Measurements from ENCODE around the gene STEAP1B. TPM values are rescaled to one million over a fixed set of nuclear protein-coding genes. Genes with fewer than 3 reads are reported as not detected.

STEAP1B gene
- total RNA-seq, 1 donor, result 31.8 TPM

DNA sequence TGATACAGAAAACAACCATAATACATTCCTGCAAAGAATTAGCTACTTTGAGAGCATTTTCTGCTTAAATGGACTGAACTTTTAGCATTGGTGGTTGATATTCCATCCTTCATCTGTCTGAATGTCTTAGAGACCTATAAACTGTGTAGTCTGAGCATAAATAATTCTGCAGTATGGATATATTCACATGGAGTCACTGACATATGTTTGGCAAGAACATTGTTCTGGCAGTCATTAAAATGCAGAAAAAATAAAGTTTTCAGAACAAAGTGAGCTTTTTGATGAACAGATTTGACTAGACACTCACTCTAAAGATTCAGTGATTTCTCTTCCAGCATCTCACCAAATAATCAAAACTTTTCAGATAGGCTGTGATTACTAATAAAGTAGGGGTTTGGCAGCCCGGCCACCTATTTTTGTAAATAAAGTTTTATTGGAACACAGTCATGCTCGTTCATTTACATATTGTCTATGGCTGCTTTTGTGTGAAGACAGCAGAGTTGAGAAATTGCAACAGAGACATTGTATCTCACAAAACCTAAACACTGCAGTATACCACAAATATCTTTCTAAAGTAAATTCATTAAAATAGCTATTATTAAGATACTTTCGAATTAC is 98.9 kb downstream of the STEAP1B start:
- TF ChIP-seq, protein P1, sequence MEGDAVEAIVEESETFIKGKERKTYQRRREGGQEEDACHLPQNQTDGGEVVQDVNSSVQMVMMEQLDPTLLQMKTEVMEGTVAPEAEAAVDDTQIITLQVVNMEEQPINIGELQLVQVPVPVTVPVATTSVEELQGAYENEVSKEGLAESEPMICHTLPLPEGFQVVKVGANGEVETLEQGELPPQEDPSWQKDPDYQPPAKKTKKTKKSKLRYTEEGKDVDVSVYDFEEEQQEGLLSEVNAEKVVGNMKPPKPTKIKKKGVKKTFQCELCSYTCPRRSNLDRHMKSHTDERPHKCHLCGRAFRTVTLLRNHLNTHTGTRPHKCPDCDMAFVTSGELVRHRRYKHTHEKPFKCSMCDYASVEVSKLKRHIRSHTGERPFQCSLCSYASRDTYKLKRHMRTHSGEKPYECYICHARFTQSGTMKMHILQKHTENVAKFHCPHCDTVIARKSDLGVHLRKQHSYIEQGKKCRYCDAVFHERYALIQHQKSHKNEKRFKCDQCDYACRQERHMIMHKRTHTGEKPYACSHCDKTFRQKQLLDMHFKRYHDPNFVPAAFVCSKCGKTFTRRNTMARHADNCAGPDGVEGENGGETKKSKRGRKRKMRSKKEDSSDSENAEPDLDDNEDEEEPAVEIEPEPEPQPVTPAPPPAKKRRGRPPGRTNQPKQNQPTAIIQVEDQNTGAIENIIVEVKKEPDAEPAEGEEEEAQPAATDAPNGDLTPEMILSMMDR (IDR thresholded peaks at IDR 0.05; ENCODE audit: extremely low read depth, low read depth, low read length), result no peak
- no peak for DNase-seq (ENCODE audit: insufficient read length, low spot score, missing footprints)

DNA sequence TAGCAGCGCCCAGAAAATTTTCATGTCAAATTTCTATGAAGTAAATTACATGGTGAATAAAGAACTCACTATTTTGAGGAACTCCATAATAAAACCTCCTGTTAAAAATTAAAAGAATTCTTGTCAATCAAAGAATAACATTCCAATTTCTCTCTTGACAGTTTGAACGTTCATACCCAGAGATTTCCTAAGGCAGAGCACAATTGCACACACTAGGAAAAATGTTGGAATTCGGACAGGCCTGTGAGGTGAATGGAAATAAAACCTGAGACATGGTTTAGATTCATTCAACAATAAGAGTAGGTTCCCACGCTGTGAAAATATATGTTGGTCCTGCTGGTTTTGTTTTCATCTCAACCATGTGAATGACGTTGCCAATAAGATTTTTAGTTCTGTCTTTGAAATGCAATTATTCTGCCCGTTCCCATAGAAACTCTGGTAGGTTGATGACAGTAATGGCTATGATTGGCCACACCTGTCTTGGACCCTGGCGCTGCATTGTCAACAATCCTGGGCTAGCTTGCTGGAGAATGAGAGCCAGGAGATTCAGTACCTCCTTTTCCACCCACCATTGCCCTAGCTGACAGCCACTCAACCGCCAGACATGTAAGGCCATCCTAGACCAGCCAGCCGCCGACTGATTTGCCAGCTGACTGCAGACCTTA is 99.7 kb downstream of the STEAP1B start:
- Histone ChIP-seq H3K27me3 (ENCODE audit: insufficient read depth, low read length) (no peaks in the 10 kb centered on the region), H3K36me3 (ENCODE audit: insufficient read depth, low read length) (no peaks in the 10 kb centered on the region), H3K9me3 (ENCODE audit: low read depth, low read length) (no peaks in the 10 kb centered on the region), H4K20me1 (ENCODE audit: insufficient read depth, low read length) (no peaks in the 10 kb centered on the region), H2AFZ (ENCODE audit: low read length) (no peak overlapping the region), H3K4me2 (ENCODE audit: insufficient read depth, low read length) (no peak overlapping the region), H3K79me2 (ENCODE audit: insufficient read depth, low read length) (no peaks in the 10 kb centered on the region), H3K4me1 (ENCODE audit: insufficient read depth, low read length) (peaks cover 12% of the 10 kb centered on the region), H3K27ac (ENCODE audit: low read depth, low read length) (no peak overlapping the region), H3K4me3 (ENCODE audit: insufficient read depth, low read length) (no peak overlapping the region)
- TF ChIP-seq, protein P1 (IDR thresholded peaks at IDR 0.05; ENCODE audit: extremely low read depth, low read depth, low read length), result no peak
- no peak for DNase-seq (ENCODE audit: insufficient read length, low spot score, missing footprints)

More for the DNA sequence above, 98.9 kb downstream of the STEAP1B start:
- Histone ChIP-seq H3K4me3 (ENCODE audit: insufficient read depth, low read length) (no peak overlapping the region), H2AFZ (ENCODE audit: low read length) (no peak overlapping the region), H3K79me2 (ENCODE audit: insufficient read depth, low read length) (no peaks in the 10 kb centered on the region), H3K27me3 (ENCODE audit: insufficient read depth, low read length) (no peaks in the 10 kb centered on the region), H3K4me2 (ENCODE audit: insufficient read depth, low read length) (no peak overlapping the region), H3K27ac (ENCODE audit: low read depth, low read length) (no peak overlapping the region), H3K9me3 (ENCODE audit: low read depth, low read length) (no peaks in the 10 kb centered on the region), H3K4me1 (ENCODE audit: insufficient read depth, low read length) (peaks cover 12% of the 10 kb centered on the region), H4K20me1 (ENCODE audit: insufficient read depth, low read length) (no peaks in the 10 kb centered on the region), H3K36me3 (ENCODE audit: insufficient read depth, low read length) (no peaks in the 10 kb centered on the region)

DNA sequence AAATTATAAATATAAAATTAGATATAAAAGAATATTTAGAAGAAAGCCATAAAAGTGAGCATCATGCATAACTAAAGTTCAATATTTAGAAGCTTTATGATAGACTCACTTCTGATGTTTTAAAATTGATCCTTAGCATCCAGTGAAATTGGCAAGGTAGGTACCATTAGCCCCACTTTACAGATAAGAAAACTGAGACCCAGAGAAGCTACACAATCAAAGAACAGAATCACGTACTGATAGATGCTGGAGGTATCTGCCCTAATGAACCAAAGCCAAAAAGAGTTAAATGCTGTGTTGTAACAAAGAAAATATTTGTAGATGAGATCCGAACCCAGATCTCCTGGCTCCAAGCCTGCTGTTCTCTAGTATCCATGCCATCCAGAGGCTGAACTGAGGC is 100.4 kb downstream of the STEAP1B start:
- H4K20me1 ChIP-seq (ENCODE audit: insufficient read depth, low read length), result no peaks in the 10 kb centered on the region
- no peaks in the 10 kb centered on the region for H3K79me2 ChIP-seq (ENCODE audit: insufficient read depth, low read length)
- H3K4me2 ChIP-seq (ENCODE audit: insufficient read depth, low read length), result no peak overlapping the region
- H3K36me3 ChIP-seq (ENCODE audit: insufficient read depth, low read length), result no peaks in the 10 kb centered on the region
- H3K27ac ChIP-seq (ENCODE audit: low read depth, low read length), result no peak overlapping the region
- TF ChIP-seq, protein P1 (IDR thresholded peaks at IDR 0.05; ENCODE audit: extremely low read depth, low read depth, low read length), result no peak
- no peaks in the 10 kb centered on the region for H3K9me3 ChIP-seq (ENCODE audit: low read depth, low read length)
- no peak overlapping the region for H2AFZ ChIP-seq (ENCODE audit: low read length)
- DNase-seq (ENCODE audit: insufficient read length, low spot score, missing footprints), result no peak
- peaks cover 12% of the 10 kb centered on the region for H3K4me1 ChIP-seq (ENCODE audit: insufficient read depth, low read length)
- no peak overlapping the region for H3K4me3 ChIP-seq (ENCODE audit: insufficient read depth, low read length)
- H3K27me3 ChIP-seq (ENCODE audit: insufficient read depth, low read length), result no peaks in the 10 kb centered on the region

DNA sequence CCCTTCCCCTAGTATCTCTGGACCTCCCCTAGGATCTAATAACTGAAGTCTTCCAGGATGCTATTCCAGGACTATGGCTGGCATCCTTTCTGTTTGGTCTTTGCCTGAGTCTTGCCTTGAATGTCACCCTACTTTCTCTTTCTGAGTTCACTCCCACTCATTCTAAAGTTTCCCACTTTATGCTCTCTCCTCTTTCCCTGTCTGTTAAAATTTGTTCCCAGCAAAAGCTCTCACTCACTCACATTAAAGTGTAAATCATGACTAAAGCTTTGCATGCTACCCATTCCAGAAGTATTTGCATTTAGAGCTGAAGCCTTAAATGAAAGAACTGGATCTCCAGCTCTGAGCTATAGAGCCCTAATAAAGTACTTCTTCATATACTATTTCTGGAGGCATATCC is 100.9 kb downstream of the STEAP1B start:
- Histone ChIP-seq H4K20me1 (ENCODE audit: insufficient read depth, low read length) (no peaks in the 10 kb centered on the region), H3K9me3 (ENCODE audit: low read depth, low read length) (no peaks in the 10 kb centered on the region)
- TF ChIP-seq, protein P1 (IDR thresholded peaks at IDR 0.05; ENCODE audit: extremely low read depth, low read depth, low read length), result no peak

More for the DNA sequence above, 100.9 kb downstream of the STEAP1B start:
- H3K4me3 ChIP-seq (ENCODE audit: insufficient read depth, low read length), result no peak overlapping the region
- no peak overlapping the region for H3K4me2 ChIP-seq (ENCODE audit: insufficient read depth, low read length)
- no peaks in the 10 kb centered on the region for H3K36me3 ChIP-seq (ENCODE audit: insufficient read depth, low read length)
- no peak overlapping the region for H2AFZ ChIP-seq (ENCODE audit: low read length)
- H3K4me1 ChIP-seq (ENCODE audit: insufficient read depth, low read length), result peaks cover 12% of the 10 kb centered on the region
- H3K27me3 ChIP-seq (ENCODE audit: insufficient read depth, low read length), result no peaks in the 10 kb centered on the region
- H3K27ac ChIP-seq (ENCODE audit: low read depth, low read length), result no peak overlapping the region
- H3K79me2 ChIP-seq (ENCODE audit: insufficient read depth, low read length), result no peaks in the 10 kb centered on the region
- DNase-seq (ENCODE audit: insufficient read length, low spot score, missing footprints), result no peak
